ENCODE results near the gene CCDC188. TPM values are rescaled to one million over a fixed set of nuclear protein-coding genes. Genes with fewer than 3 reads are reported as not detected.

CCDC188 gene
- total RNA-seq, 4 donors from 2014 or later: 2.1 TPM; not detected in 3

GRCh38 chr22:20174785-20175596, 24.1 kb upstream of the CCDC188 start:
- Histone ChIP-seq H3K27ac (no peak overlapping the region), H3K36me3 (no peaks in the 10 kb centered on the region), H3K4me3 (no peak overlapping the region), H3K4me1 (no peaks in the 10 kb centered on the region), H3K9me3 (no peaks in the 10 kb centered on the region), H3K27me3 (peaks cover 0 to 29% (median 0%) of the 10 kb centered on the region in 4 donors)
- TF ChIP-seq, protein P1, sequence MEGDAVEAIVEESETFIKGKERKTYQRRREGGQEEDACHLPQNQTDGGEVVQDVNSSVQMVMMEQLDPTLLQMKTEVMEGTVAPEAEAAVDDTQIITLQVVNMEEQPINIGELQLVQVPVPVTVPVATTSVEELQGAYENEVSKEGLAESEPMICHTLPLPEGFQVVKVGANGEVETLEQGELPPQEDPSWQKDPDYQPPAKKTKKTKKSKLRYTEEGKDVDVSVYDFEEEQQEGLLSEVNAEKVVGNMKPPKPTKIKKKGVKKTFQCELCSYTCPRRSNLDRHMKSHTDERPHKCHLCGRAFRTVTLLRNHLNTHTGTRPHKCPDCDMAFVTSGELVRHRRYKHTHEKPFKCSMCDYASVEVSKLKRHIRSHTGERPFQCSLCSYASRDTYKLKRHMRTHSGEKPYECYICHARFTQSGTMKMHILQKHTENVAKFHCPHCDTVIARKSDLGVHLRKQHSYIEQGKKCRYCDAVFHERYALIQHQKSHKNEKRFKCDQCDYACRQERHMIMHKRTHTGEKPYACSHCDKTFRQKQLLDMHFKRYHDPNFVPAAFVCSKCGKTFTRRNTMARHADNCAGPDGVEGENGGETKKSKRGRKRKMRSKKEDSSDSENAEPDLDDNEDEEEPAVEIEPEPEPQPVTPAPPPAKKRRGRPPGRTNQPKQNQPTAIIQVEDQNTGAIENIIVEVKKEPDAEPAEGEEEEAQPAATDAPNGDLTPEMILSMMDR (IDR thresholded peaks at IDR 0.05): peak in 1 of 6 experiments; percentile 18
- no peak for TF ChIP-seq POLR2A (IDR thresholded peaks at IDR 0.05)
- WGBS, 2 donors: 52 to 70% methylated on average over 5 to 7 of the region's 19 CpGs
- intact Hi-C loops (cut with DNase I): no loop called here
- DNase-seq: no peak

- H3K27ac ChIP-seq: no peak overlapping the region
- H3K4me1 ChIP-seq: no peaks in the 10 kb centered on the region
- no peaks in the 10 kb centered on the region for H3K36me3 ChIP-seq
- H3K27me3 ChIP-seq: peaks cover 0 to 35% (median 0%) of the 10 kb centered on the region in 4 donors
- no peak overlapping the region for H3K4me3 ChIP-seq
- H3K9me3 ChIP-seq: no peaks in the 10 kb centered on the region
- no peak for TF ChIP-seq POLR2A (IDR thresholded peaks at IDR 0.05)
- TF ChIP-seq, protein P1 (IDR thresholded peaks at IDR 0.05): no peak
- intact Hi-C loops (cut with DNase I): no loop called here
- WGBS, 2 donors: 59 to 80% methylated on average over 1 to 5 of the region's 10 CpGs
- no peak for DNase-seq
These were observed 22.9 kb upstream of the CCDC188 start for GRCh38 chr22:20173772-20174171.

DNA sequence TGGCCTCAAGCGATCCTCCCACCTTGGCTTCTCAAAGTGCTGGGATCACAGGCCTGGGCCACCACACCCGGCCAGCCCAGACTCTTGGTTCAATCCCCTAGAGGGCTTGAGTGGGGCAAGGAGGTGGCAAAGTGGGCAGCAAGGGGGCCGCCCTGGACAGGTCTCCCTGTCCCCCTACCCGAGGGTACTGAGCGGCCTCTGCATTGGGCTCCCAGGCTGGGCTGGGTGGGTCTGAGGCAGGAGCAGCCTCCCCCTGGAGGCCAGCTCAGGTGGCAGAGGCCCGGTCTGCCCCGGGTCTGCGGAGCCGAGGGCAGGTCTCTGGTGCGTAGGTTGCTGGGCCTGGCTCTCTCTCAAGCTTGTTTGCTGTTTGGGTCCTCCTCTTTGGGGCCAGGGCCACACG, 22.4 kb upstream of the CCDC188 start:
- 83% methylated on average over 4 of the region's 11 CpGs; no CpG with 5 or more reads in 1 of the 2 donors for WGBS, 2 donors
- no peak for TF ChIP-seq POLR2A (IDR thresholded peaks at IDR 0.05)
- TF ChIP-seq, protein P1 (IDR thresholded peaks at IDR 0.05): no peak
- no peak for DNase-seq
- H3K36me3 ChIP-seq: no peaks in the 10 kb centered on the region
- H3K4me1 ChIP-seq: no peaks in the 10 kb centered on the region
- intact Hi-C loops (cut with DNase I): no loop called here
- peaks cover 0 to 34% (median 0%) of the 10 kb centered on the region in 4 donors for H3K27me3 ChIP-seq
- H3K27ac ChIP-seq: no peak overlapping the region
- H3K9me3 ChIP-seq: no peaks in the 10 kb centered on the region
- no peak overlapping the region for H3K4me3 ChIP-seq

DNA sequence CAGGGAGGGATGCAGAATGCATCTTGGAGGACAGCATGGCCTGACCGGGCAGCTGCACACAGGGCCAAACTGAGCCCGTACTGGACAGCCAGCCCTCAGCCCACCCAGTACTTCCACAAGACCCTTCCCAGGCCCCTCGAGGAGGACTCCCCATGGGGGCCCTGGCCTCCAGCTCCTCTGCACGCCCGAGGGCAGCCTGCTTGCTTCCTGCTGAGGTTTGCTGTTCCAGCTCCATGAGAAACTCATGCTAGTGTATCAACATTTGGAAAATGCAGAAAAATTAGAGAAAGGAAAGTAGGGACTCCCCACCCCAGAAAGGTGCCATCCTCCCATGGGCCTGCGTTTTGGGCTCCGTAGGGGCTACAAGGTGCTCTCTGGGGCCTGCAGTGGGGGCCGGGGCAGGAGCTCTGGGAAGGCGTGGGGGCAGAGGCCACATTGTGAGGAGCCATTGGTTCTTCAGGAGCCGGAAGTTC, 21.3 kb upstream of the CCDC188 start:
- 87 to 88% methylated on average over 4 to 6 of the region's 10 CpGs for WGBS, 2 donors
- no peak for DNase-seq
- Histone ChIP-seq H3K36me3 (no peaks in the 10 kb centered on the region), H3K27me3 (peaks cover 0 to 24% (median 0%) of the 10 kb centered on the region in 4 donors), H3K4me1 (no peaks in the 10 kb centered on the region), H3K9me3 (no peaks in the 10 kb centered on the region), H3K4me3 (no peak overlapping the region), H3K27ac (no peak overlapping the region)
- TF ChIP-seq POLR2A (IDR thresholded peaks at IDR 0.05): no peak
- TF ChIP-seq, protein P1 (IDR thresholded peaks at IDR 0.05): no peak
- intact Hi-C loops (cut with DNase I): no loop called here
